ENCODE data around the gene KATNAL2.

KATNAL2 gene

DNA sequence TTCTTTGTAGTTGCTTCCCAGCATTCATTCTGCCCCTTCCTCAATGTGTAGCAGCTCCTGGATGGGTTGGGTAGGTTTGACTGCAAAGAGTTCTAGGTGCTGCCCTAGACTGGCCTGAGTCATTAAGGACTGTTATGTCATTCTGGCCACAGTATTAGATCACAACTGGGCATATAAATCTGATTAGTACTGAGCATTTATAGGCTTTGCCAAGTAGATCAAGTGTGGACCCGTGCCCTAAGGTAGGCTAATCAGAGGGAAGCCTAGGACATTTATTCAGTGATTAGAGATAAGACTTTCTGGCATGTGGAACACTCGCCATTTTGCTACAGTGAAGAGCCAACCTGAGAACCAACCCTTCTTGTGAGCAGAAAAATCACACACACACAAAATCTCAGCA lies 2.7 kb downstream of the KATNAL2 start:
- Histone ChIP-seq H3K79me2 (peaks cover 4% of the 10 kb centered on the region), H2AFZ (no peak overlapping the region), H3K4me1 (no peaks in the 10 kb centered on the region), H3K27ac (no peak overlapping the region), H3K4me2 (ENCODE audit: low read length) (no peak overlapping the region), H3K9ac (no peak overlapping the region), H3K27me3 (ENCODE audit: control insufficient read depth, insufficient read depth, low read length) (no peaks in the 10 kb centered on the region), H3K36me3 (ENCODE audit: control insufficient read depth, insufficient read depth, low read length) (no peaks in the 10 kb centered on the region), H3K9me3 (ENCODE audit: control insufficient read depth, low read length) (no peaks in the 10 kb centered on the region), H3K4me3 (ENCODE audit: low read depth, low read length) (no peak overlapping the region)
- TF ChIP-seq, protein P1, sequence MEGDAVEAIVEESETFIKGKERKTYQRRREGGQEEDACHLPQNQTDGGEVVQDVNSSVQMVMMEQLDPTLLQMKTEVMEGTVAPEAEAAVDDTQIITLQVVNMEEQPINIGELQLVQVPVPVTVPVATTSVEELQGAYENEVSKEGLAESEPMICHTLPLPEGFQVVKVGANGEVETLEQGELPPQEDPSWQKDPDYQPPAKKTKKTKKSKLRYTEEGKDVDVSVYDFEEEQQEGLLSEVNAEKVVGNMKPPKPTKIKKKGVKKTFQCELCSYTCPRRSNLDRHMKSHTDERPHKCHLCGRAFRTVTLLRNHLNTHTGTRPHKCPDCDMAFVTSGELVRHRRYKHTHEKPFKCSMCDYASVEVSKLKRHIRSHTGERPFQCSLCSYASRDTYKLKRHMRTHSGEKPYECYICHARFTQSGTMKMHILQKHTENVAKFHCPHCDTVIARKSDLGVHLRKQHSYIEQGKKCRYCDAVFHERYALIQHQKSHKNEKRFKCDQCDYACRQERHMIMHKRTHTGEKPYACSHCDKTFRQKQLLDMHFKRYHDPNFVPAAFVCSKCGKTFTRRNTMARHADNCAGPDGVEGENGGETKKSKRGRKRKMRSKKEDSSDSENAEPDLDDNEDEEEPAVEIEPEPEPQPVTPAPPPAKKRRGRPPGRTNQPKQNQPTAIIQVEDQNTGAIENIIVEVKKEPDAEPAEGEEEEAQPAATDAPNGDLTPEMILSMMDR (IDR thresholded peaks at IDR 0.05), result no peak

DNA sequence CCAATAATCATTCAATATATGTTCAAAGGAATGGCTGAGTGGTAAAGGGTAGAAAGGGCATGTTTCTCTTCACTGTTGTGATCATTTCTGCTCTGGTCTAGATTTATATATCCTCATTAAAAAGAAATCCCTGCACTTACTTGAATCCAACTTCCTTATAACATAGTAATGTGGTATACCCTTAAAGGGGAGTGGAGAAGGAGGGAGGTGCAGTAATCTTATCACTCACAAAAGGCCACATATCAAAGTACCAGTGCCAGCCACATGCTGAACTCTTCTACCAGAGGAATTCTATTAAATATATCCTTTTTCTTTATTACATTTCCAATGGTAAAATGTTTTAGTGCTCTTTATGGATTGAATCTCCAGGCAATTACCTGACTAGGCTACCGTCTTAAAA lies 3.3 kb downstream of the KATNAL2 start:
- no peak overlapping the region for H3K4me3 ChIP-seq (ENCODE audit: low read depth, low read length)
- H3K79me2 ChIP-seq, result no peaks in the 10 kb centered on the region
- no peaks in the 10 kb centered on the region for H3K36me3 ChIP-seq (ENCODE audit: control insufficient read depth, insufficient read depth, low read length)
- TF ChIP-seq, protein P1 (IDR thresholded peaks at IDR 0.05), result no peak
- no peak overlapping the region for H3K4me2 ChIP-seq (ENCODE audit: low read length)
- no peaks in the 10 kb centered on the region for H3K27me3 ChIP-seq (ENCODE audit: control insufficient read depth, insufficient read depth, low read length)
- no peaks in the 10 kb centered on the region for H3K9me3 ChIP-seq (ENCODE audit: control insufficient read depth, low read length)
- H3K27ac ChIP-seq, result no peak overlapping the region
- no peaks in the 10 kb centered on the region for H3K4me1 ChIP-seq
- no peak overlapping the region for H3K9ac ChIP-seq
- H2AFZ ChIP-seq, result no peak overlapping the region

DNA sequence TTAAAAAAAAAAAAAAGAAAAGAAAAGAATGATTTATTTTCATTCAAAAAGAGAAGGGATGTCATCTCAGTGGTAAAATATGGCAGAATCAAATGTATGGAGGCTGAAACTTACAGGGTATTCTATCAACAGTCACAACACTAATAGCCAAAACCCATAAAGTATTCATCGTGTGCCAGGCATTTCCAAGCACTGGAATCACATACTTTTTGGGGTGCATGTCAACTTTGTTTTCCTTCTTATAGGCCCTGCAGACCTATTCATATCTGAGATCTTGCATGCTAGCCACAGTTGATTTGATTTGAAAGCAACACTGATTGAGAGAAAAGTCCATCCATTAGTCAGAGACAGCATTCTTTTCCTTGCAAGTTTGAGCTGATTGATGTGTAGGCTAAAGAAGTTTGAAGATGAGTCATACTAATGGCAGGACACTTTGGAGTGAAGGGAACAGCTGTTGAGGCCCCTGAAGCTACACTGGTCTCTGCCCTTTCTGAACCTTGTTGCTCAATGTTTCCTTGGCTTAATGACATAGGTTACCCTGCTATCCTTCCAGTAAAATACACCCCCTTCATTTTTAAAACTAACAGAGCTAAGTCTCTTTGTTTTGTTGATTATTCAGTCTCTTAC lies 22.0 kb downstream of the KATNAL2 start:
- no peaks in the 10 kb centered on the region for H3K79me2 ChIP-seq
- H3K4me2 ChIP-seq (ENCODE audit: low read length), result no peak overlapping the region
- peaks cover 7% of the 10 kb centered on the region for H3K4me1 ChIP-seq
- TF ChIP-seq, protein P1 (IDR thresholded peaks at IDR 0.05), result no peak
- no peak overlapping the region for H3K9ac ChIP-seq
- H3K9me3 ChIP-seq (ENCODE audit: control insufficient read depth, low read length), result no peaks in the 10 kb centered on the region
- H3K27me3 ChIP-seq (ENCODE audit: control insufficient read depth, insufficient read depth, low read length), result no peaks in the 10 kb centered on the region
- no peak overlapping the region for H2AFZ ChIP-seq
- H3K27ac ChIP-seq, result no peak overlapping the region
- no peaks in the 10 kb centered on the region for H3K36me3 ChIP-seq (ENCODE audit: control insufficient read depth, insufficient read depth, low read length)
- H3K4me3 ChIP-seq (ENCODE audit: low read depth, low read length), result no peak overlapping the region

DNA sequence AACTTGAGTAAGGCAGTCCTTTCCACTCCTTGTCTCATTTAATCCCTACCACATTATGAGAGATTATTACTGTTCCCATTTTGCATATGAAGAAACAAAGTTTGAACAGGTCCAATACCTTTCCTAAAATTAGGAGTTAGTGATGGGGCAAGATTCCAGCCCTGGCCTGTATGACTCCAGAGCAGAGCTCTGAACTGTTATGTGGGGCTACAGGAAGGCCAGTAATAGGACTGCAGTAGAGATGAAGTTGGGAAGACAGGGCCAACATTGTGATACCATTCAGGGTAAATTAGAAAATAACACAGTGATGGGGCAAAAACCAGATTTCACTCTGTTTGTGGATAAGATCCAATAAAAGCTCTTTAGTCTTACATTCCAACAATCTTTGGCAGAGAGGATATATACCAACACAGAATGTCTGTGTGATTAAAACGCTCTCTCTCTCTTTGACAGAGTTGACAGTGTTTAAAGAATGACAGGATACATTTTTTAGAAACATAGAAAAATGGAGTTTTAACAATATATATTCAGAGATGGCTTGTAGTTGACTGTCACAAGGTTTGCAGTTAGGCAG lies 22.7 kb downstream of the KATNAL2 start:
- no peaks in the 10 kb centered on the region for H3K27me3 ChIP-seq (ENCODE audit: control insufficient read depth, insufficient read depth, low read length)
- TF ChIP-seq, protein P1 (IDR thresholded peaks at IDR 0.05), result no peak
- no peak overlapping the region for H2AFZ ChIP-seq
- H3K9me3 ChIP-seq (ENCODE audit: control insufficient read depth, low read length), result no peaks in the 10 kb centered on the region
- no peak overlapping the region for H3K4me2 ChIP-seq (ENCODE audit: low read length)
- H3K79me2 ChIP-seq, result no peaks in the 10 kb centered on the region
- no peak overlapping the region for H3K9ac ChIP-seq
- H3K27ac ChIP-seq, result no peak overlapping the region
- H3K36me3 ChIP-seq (ENCODE audit: control insufficient read depth, insufficient read depth, low read length), result no peaks in the 10 kb centered on the region
- no peak overlapping the region for H3K4me3 ChIP-seq (ENCODE audit: low read depth, low read length)
- peaks cover 7% of the 10 kb centered on the region for H3K4me1 ChIP-seq

DNA sequence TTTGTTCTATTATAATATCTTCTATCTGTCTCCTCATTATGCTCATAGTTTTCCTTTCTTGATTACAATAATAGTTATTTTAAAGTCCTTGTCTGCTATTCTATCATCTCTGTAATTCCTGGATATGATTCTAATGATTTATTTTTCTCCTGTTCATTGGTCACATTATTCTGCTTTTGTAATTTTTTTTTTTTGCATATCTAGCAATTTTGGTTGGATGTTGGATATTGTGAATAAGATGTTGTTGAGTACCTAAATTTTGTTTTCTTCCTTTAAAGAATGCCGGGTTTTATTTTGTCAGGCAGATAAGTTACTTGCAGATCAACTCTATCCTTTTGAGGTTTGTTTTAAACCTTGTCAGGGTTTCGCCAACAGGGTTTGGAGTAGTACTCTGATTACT lies 25.2 kb downstream of the KATNAL2 start:
- no peaks in the 10 kb centered on the region for H3K9me3 ChIP-seq (ENCODE audit: control insufficient read depth, low read length)
- TF ChIP-seq, protein P1 (IDR thresholded peaks at IDR 0.05), result no peak
- H3K4me1 ChIP-seq, result peaks cover 7% of the 10 kb centered on the region
- no peaks in the 10 kb centered on the region for H3K27me3 ChIP-seq (ENCODE audit: control insufficient read depth, insufficient read depth, low read length)
- H3K27ac ChIP-seq, result no peak overlapping the region
- H3K9ac ChIP-seq, result no peak overlapping the region
- no peak overlapping the region for H3K4me3 ChIP-seq (ENCODE audit: low read depth, low read length)
- H3K79me2 ChIP-seq, result no peaks in the 10 kb centered on the region
- H2AFZ ChIP-seq, result no peak overlapping the region
- H3K4me2 ChIP-seq (ENCODE audit: low read length), result no peak overlapping the region
- H3K36me3 ChIP-seq (ENCODE audit: control insufficient read depth, insufficient read depth, low read length), result no peaks in the 10 kb centered on the region

Data from parathyroid adenoma (tissue), 2 donors.